GM21529 (cell line): ENCODE measurements around the gene PKIG.

Experiments
- ATAC-seq: cut with Tn5 transposase; IDR thresholded peaks from one replicate; pipeline ENCODE4 v1.9.1; 2021; ENCODE audit not compliant: unreplicated experiment

PKIG gene

GRCh38 chr20:44594730-44595129 lies 12.4 kb downstream of the PKIG start:
- ATAC-seq = peak; percentile 46

- no peak for ATAC-seq
These were observed 13.6 kb downstream of the PKIG start for GRCh38 chr20:44596010-44596409.

GRCh38 chr20:44596876-44597275 lies 14.5 kb downstream of the PKIG start:
- no peak for ATAC-seq

GRCh38 chr20:44597516-44597915 lies 15.1 kb downstream of the PKIG start:
- no peak for ATAC-seq

DNA sequence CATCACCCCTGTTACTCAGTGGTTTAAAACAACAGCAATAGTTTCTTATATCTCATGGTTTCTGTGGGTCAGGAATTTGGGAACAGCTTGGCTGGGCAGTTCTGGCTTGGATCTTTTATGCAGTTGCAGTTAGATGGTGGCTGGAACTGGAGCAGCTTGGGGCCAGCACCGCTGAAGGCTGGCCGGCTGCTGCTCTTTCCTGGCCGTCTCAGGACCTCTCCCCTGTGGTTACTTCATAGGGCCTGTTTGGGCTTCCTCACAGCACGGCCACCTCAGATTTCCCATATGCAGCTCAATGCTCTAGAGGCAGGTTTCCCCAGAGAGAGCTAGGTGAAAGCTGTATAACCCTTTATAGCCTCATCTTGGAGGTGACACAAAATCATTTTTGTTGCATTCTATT lies 15.6 kb downstream of the PKIG start:
- no peak for ATAC-seq

DNA sequence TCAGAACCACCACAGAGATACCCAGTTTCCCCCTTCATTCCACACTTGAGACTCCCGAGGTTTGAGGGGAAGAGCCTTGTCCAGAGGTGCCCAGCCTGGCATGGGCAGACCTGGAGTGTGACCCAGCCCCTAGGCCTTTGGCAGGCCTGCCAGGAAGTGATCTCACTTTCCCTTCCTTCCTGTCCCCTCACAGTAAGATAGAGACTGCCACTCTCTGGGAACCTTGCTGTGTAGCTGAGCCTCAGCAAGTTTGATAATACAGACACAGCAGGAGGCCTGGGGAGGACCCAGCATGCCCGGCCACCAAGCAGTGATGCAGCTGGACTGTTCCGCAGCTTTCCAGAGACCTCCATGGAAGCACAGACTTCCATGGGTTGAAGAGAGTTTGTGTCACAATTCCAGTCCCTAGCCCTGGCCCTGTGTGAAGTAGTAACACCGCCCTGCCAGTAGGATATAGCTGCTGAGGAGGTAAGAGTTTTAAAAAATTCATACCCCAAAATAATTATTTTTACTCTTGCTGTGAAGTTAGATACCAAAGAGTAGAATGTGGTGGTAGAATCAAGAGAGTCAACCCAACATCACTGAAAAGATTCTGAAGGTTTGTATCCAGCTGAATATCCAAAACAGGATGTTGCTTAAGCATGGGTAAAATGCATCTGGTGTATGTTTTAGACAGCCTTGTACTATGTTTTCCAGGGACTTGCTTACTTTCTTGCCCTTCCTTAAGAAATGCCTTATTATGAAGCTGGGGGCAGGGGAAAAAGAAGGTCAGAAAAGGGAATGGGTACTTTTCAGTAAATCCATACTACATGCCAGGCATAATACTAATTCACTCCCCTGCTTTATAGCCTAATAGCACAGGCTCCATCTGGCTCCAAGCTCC lies 16.3 kb downstream of the PKIG start:
- ATAC-seq = peak; percentile 50

GRCh38 chr20:44599715-44600114 lies 17.3 kb downstream of the PKIG start:
- no peak for ATAC-seq

DNA sequence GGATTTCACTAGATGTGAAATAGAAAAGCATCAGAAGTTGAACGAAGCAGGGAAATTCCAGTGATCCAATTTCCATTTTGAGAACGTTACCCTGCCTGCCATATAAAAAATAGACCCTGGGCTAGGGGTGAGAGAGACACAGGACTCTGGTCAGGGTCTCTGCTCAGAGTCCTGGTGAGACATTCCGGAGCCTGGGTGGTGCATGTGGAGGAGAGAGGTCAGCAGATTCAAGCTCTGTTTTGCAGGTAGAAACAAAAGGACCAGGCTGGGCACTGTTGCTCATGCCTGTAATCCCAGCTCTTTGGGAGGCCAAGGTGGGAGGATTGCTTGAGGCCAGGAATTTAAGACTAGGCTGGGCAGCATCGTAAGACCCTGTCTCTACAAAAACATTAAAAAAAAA lies 17.9 kb downstream of the PKIG start:
- no peak for ATAC-seq

- no peak for ATAC-seq
These were observed 18.4 kb downstream of the PKIG start for GRCh38 chr20:44600758-44601201.

- ATAC-seq = no peak
These were observed 18.9 kb downstream of the PKIG start for GRCh38 chr20:44601236-44601671.

GRCh38 chr20:44601801-44602204 lies 19.4 kb downstream of the PKIG start:
- no peak for ATAC-seq

DNA sequence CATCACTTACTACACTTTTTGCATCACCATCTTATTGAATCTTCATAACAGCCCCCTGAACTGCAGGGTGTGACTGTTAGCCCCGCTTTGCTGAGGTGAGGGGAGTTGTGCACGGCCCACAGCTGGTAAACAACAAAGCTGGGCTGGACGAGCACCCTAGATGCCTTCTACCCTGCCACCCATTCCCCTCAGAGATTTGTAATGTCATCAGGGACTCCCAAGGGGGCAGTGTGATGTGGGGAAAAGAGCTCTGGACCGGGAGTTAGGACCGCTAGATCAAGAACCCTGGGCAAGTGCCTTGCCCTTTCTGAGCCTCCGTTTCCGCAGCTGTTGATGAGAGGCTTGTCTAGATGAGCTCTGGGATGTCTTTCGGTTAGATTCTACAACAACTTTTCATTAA lies 20.9 kb downstream of the PKIG start:
- no peak for ATAC-seq

GRCh38 chr20:44606725-44607441 lies 24.5 kb downstream of the PKIG start:
- no peak for ATAC-seq

DNA sequence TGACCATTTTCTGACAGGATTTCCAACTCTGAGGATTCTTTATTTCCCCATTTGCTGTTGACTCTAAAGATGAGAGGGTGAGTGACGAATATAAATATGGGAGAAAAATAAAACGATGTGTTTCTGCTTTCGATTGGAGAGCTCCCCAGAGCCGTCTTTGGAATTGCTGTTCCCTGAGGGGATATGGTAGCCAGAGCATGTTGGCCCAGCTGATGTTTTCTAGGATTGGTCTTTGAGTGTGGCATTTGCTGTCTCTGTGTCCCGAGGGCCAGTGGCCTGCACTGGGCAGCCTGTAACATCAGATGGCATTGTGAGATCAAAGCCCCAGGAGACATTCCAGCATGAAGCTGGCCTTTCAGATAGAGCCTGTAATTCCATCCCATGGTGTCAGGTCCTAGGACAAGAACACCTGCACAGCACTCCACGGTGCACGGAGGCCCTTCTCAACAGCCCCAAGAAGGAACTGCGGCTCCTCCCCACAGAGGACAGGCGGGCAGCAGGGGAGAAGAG lies 26.7 kb downstream of the PKIG start:
- ATAC-seq = no peak

DNA sequence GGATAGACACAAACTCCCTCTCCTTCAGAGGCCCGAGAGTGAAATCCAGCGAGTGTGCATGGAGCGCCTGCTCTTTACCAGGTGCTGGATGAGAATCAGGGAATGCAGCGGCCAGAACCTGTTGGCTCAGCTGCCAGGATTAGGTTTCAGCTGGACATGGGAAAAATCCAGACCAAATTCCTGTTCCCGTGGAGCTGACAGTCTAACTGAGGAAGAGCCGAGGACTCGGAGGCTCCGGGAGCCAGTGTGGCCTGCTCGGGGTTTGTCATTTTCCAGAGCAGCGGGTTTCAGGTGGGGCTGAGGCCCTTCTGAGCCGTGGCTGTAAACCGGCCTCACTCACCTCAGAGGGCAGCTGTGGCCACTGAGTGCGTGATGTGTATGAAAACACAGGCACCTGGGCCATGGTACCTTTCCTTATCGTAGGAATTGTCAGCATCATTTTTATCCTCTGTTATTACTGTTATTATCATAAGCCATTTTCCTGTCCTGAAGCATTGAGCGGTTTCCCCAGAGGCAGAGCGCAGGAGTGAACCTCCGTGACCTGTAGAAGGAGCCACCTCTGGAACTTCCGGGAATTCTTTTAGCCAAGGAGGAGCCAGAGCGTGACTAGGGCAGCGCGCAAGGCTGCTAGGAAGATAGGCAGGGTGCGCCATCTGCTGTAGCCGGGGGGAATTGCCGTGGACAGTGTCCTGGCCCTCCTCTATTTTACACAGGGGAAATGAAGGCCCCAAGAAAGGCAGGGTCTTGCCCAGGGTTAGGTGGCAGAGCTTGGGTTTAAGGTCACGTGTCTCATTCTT lies 27.3 kb downstream of the PKIG start:
- peak; percentile 83 for ATAC-seq

- ATAC-seq = no peak
These were observed 28.1 kb downstream of the PKIG start for GRCh38 chr20:44610313-44610962.

DNA sequence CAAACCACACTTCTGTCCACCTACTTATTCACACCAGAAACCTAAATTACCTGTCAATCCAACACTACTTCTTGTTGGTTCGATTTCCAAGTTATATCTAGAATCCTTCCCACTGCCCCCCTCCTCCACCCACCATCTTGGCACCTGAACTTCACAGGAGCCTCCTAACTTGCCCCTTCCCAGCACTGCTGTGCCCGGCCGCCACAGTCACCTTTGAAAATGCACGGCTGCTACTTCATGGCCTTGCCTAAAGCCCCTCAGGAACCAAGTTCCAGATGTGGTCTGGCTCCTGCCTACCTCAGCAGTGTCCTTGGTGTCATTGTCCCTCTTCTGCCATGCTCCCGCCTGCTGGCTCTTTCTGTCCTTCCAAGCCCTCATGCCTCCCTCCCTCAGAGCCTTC lies 31.2 kb downstream of the PKIG start:
- no peak for ATAC-seq

GRCh38 chr20:44614525-44614924 lies 32.1 kb downstream of the PKIG start:
- ATAC-seq = no peak

- no peak for ATAC-seq
These were observed 32.9 kb downstream of the PKIG start for GRCh38 chr20:44615169-44615791.
